Pons (tissue), 1 donor: ENCODE results near the gene ZNF608.

Experiments used
- DNase-seq: peaks from one replicate; pipeline ENCODE4 v3.0.0-alpha.2; 2016; ENCODE audit warnings: low spot score

The ZNF608 gene

DNA sequence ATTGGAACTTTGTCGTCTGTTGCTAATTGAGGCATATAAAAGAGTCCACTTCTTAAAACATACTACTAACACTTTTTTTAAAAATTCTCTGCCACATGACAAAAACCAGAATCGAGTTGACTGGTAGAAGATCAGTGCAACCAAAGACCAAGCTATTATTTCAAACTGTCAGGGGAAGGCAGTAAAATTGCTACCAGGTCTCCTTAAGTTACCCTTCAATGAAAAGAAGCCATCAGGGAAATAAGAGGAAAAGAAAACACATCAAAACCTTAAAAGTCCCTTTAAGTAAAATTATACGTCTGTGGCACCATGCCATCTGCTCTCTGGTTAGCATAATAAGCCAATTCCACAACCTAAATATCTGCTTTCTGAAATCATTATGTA lies 9.6 kb downstream of the ZNF608 start:
- no peak for DNase-seq

DNA sequence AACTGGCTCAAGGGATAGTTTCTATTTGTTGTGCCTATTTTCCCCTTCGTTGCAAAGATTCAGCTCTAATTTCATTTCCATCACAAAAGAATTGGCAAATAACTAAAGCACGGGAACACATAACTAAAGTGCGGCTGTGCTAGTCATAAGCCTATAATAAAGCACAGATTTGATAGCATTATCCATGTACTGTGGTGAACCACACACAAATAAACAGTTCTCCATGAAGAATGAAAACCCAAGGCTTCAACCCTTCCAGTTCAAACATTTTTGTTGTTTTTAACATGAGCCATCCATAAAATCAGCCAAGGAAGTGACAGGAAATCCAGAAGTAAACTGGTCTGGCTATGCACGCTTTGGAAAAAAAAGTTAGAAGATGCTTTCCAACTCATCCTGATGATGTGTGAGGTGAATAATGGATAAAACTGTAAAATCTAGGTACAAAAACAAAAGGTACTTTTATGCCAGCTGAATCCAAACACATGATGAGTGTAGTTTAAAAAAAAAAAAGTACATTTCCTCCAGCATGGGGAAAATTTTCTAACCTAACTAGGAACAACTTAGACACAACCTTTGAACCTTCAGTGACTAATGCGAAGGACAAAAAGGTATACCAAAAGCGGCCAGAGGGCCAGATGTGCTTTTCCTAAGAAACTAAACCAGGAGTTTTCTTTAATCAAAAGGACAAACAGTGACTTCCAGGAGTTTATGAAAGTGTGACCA lies 10.2 kb downstream of the ZNF608 start:
- no peak for DNase-seq

DNA sequence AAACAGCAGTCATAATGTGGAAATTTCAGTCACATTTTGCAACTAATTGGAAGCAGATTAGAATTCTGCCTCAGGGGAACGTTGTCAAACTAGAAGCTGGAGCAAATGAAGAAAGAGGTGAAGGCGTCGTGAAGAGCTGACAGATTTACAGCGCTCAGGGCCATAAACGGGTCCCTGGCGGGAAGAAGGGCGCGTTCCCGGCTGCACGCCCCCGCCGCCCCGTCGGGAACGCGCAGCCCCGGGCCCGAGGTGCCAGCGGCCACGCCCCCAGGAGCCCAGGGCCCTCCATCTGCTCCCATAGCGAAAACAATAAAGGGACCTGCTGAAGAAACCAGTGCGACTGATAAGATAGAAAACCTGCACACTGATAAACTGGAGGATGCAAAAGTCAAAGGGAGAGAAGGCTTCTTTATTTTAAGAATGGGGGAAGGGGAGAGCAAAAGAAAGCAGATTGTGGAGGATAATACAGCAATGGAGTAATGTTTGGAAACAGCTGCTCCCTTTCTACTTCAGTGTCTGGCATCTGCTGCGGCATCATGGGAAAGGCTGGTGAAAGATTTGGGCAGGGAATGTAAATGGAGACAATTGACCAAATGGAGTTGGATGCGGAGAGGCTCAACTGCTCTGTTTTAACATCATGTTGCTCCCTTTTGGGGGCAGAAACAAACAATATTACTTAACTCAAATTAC lies 11.1 kb downstream of the ZNF608 start:
- DNase-seq = no peak

DNA sequence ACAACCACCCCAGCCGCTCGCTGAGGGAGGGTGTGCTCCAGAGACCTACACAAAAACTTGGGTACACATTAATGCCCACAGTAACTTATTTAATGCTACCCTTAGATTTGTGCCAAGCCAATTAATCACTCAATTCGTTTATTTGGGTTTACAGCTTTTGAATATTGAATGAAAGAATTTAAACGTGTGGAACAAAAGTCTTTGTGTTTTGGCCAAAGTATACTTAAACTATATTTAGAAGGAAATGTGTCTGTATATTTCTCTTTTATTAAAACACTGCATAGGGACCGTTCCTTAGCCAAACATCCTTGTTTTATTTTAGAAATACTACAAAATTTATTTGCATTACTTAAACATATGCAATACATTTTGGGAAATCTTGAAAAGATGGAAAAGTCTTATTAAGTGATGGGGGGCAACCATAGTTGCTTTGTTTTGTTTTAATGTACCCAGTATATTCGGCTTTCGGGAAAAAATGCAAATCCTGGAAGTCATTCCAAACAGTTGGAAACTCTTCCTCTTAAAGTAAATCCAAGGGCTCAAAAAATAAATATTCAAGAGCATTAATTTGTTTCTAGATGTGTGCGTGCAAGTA lies 11.8 kb downstream of the ZNF608 start:
- no peak for DNase-seq

DNA sequence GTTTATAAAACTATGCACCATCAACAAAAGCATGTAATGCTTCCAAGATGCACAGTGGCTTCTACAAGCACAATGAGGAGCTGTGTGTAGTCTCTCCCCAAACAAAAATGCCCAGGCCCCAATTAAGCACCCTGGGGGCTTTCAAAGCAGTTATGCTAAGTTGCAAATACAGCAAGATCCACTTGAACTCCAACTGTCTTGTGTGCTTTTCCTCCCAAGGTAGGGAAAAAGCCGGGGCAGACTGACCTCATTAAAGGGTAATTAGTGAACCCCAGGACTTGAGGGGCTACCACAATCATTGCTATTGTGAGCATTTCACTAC lies 13.1 kb downstream of the ZNF608 start:
- DNase-seq = no peak

DNA sequence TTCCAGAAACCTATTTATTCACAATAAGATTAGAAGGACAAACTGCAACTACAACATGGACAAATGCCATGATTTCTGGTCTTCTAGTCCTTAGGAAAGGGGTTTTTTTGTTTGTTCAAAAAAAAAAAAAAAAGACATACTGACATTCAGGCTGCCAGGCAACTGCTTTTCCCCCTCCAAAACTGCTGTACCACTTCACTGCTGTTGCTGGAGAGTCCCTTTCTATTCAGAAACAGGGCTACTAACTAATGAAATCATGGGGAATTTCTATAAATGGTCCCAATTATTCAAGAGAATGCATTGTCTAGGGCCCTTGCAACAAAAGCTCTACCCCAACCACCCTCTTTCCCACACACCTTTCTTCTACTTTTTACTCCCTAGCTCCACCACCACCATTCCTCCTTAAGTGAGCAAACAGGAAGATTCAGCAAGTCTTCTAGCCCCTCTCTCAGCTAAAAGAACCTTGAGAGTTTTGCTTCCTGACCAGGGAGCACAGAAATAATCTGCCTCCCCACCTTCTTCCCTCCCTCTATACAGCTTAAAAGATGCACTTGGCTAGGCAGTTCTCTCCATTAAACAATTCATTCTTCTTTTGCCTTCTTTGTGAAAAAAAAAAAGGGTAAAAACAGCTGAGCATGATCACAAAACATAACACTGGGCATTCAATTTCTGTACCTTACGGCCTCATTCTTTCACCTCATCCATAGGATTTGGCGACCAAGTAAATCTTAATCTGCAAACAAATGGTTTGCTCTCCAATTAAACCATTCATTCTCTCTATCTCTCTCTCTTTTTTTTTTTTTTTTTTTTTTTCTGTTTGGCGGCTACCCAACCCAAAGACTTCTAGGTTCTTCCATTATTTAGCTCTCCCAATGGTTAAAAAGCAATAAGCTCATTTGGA lies 13.8 kb downstream of the ZNF608 start:
- no peak for DNase-seq

DNA sequence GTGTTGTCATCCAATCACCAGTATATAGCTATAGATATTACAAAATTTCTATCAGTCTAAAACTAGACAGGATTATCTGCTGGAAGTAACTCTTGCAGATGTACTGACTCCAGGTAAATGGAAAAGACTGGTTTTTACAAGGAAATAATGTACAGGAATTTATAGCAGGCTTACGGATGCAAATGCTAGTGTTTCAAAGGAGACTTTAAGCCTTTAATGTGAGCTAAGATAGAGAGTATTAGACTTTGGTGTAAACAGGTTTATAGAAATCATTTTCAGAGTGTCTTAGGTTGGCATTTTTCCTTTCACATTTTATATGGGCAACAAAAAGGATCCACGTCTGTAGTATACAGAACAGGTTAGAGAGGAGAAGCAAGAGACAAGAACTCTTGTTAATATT lies 16.1 kb downstream of the ZNF608 start:
- no peak for DNase-seq

DNA sequence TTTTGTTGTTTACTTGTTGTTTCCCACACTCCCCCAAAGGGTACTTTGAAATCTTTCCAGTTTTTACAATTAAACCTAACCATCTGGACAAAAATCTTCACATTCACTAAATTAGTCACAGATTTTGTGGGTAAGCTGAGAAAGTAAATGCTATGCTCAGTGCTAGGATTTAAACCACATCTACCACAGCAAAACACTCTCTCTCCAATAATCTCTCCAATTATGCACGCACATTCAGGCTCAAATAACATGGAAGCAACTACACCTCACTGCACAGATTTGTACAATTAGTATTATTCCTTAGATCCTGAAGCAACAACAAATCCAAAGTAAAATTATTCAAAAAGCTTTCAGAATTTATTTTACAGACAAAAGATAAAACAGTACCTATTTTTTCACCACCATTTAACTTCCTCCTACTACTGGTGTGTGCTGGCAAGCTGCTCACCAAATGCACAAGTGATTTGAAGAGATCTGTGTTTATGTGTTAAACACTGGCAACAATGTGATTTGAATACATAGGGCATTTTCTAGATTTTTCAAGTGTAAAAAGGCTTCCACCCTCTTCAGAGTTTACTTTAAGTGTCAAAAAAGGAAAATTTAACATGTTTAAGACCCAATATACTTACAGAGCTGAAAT lies 16.6 kb downstream of the ZNF608 start:
- no peak for DNase-seq

DNA sequence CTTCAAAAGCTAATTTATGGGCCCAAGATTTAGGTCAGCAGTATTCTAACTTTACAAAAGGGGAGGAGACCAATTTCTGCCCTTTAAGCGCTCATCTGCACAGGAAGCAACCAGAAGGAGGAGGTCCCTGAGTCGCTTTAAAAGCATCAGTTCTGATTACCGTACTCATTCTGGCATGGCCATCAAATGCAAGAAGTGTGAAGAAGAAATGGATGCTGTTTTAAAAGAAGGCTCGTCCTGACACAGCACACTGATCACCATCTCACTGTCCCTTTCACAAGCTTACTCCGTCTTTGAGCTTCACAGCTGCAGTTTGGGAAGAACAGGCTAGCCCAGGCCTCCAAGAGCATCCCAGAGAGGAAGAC lies 17.5 kb downstream of the ZNF608 start:
- no peak for DNase-seq

DNA sequence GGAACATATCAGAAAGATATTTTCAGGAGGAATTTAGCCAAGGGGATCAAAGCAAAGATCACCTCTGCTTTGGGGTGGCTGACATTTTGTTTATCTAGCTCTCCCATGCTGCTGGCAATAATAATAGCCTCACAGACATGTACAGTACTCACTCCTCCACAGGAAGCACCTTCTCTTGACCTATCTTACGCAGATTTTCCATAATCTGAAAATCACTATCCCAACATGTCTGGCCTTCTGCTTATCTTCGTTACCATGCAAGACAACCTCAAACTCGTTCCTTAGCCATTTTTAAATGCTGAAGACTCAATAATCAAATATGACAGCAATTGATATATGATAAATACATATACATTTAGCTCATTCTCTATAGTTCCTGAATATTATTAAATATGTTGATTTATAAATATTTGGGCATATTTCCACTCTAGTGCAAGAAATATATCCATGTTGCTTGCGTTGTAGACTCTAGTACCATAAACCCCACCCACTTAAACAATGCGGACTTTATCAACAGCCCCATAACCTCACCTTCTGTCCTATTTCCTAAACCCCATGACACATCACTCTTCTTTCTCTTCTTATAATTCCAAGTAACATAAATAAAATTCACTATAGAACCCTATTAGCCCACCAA lies 18.0 kb downstream of the ZNF608 start:
- no peak for DNase-seq

DNA sequence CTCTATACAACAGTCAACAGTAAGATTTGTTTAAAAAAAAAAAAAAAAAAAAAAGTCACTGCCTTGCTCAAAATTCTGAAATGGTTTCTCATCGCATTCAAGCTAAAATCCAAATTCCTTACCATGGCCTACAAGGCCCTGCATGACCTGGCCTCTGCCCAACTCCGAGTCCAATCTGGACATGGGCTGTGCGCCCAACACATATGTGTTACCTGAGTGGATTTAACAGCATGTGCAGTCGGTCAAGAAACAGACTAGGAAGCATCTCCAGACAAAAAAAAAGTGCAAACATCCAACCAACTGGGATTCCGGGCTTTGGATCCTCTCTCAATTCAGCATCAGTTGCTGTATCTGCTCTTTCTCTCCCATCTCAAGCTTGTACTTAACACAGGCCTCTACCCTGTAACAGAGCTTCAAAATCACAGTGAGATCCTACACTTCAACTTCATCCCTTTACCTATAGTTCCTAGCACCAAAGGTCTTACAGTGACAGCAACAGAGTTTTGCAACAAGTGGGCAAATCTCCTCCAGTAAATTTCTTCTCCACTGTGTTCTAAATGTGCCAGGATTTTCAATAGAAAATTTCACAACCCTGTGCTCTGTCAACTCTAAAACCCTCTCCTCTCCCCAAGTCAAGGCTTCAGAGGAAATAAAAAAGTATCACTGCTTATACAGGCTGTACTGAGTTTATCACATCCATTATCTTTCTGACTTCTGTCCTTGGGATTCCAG lies 19.6 kb downstream of the ZNF608 start:
- no peak for DNase-seq

DNA sequence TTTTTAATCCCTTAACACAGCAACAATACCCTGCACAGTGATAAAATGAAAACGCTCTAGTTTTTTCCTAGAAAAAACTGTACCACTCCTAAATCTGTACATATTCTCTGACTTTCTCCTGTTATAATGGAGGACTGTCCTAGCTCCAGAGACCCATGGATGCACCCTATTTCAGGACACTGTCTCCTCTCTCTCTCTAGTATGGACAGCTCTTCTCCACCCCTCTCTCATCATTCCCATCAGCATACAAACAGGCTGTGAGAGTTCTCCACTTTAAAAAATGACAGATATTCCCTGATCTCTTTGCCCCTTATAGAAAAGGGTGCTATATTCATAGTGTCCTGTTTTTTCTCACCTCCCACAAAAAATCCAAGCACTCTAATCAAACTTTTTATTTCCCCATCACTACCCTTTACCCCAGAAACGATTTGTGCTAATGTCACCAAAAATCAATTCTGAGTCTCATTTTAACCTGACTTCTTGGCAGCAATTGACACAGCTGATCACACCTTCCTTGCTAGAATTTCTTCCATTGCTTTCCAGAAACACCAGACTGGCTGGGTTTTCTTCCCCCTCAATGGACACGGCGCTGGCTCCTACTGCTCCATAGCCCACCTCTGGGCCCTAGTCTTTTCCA lies 20.7 kb downstream of the ZNF608 start:
- no peak for DNase-seq

DNA sequence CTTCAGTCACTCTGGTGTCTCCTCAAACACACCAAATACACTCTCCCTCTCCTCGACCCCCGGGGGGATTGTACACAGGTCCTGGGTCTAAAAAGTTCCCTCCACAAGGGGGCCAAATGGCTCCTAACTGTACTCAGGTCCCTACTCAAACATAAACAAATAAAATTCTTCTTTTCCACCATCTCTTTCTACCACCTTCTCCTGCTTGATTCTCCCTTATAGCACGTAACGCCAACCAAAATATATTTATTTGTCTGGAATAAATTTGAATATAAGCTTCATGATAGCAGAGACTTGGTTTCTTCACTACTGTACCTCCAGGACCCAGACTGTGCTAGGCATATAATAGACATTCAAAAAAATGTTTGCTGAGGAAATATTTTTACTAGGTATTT lies 21.4 kb downstream of the ZNF608 start:
- DNase-seq = no peak

DNA sequence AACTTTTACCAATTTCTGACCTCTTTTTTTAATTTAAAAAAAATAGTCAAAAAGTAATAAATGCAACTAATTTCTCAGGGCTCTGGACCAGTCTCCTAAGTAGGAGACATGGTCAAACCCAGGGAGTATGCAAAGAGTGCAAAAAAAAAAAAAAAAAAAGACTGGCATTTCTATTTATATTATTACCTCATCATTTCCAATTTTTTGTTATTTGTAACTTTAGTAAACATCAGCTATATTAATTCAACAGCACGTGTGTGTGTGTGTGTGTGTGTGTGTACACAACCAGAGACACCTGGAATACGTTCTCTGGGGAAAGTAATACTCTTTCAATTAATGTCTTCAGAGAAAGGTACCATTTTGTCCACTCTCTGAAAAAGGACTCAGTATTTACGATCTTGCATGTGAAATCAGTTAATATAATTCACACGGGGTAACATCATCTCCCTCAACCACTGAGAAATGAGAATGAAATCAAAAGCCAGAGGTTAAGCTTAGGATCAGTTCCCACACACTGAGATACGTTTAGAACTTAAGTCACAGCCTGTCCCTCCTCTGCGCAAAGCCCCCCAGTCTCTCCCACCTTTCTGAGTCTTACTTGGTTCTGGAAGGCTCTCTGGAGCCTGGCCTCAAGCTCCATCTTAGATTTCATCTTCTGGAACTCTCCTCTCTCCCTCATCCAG lies 21.9 kb downstream of the ZNF608 start:
- no peak for DNase-seq

DNA sequence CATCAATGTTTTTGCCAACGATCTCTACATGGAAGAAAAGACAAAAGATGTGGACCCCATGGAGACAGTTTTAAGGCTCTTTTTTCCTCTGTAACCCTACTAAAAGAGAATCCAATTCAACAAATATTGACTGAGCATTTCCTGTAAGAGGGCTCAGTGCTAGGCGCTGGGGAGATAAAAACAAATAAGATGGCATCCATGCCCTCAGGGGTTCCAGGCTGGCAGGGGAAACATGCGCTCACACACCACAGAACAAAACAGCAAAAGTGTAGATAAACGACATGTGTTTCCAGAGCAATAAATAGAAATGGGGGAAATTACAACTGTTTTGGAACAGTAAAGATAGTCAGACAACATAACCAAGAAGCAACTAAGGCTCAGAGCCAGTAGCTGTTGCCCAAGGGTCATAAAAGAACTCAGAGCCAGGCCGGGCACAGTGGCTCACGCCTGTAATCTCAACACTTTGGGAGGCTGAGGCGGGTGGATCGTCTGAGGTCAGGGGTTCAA lies 25.2 kb downstream of the ZNF608 start:
- DNase-seq = no peak

DNA sequence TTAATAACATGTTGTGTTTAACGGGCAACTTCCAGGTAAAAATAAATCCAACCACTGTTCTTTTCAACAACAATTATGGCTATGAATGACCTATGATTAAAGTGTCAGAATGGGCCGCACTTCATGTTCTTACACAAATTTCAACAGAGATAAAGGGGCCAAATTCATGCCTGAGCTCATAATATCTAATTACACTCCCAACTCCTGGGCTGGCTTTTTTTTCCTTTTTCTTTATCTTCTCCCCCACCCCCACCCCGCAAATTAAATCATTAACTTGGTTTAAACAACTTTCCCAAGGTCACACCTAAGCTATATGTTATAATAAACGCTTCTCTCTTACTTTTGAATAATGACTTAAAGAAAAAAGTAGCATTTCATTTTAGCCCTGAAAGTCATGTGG lies 25.8 kb downstream of the ZNF608 start:
- DNase-seq = no peak

DNA sequence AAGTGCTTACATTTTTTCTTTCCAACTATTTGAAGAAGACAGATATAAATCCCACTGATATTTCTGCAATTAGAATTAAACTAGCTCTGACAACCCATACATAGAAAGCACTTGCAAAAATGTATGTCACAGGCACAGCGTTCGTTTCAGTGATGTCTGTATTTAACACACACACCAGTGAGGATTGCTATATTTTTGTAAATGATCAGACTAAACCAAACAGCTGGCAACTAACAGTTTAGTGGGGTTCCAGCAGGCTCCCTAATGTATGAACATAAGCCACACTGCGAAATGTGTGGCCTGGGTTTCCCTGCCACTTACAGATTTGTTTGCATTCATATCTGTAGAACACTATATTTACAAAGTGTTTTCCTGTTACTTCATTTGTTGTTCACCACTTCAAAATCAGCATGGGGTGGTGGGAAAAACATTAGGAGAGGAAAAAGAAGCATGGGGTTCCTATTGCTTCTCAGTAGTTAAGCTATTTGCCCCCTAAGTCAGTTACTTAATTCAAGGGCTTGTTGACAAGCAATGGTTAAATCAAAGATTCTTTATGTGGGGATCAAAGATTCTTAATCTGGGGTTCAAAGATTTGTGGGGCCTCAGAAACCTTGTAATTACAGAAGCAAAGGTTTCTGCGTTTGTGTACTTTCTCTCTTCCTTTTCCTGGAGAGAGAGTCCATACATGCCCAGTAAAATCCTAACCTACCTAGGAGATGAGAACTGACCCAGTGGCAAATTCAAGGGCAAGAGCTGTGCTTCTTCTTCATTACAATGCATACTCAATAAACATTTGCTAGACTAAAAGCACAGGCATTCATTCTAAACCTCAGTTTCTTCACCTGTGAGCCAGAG lies 27.1 kb downstream of the ZNF608 start:
- DNase-seq = no peak

DNA sequence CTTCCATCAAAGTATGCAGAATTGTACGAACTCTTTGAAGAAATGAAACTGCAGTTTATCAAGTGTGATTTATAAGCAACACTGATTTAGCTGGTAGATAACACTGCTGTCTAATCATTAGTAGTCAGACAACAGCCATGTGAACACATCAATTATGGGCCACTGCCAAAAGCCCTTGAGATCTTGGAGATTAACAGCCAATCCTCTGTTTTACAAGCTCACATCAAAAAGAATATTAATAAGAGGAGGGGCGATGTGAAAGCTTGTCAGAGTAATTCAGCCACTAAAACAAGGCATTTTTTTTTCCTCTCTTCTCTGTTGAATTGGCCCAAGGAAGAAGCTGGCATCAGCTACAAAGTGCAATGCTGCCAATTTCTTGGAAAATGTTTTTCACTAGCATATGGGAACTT lies 28.1 kb downstream of the ZNF608 start:
- DNase-seq = peak; percentile 91

DNA sequence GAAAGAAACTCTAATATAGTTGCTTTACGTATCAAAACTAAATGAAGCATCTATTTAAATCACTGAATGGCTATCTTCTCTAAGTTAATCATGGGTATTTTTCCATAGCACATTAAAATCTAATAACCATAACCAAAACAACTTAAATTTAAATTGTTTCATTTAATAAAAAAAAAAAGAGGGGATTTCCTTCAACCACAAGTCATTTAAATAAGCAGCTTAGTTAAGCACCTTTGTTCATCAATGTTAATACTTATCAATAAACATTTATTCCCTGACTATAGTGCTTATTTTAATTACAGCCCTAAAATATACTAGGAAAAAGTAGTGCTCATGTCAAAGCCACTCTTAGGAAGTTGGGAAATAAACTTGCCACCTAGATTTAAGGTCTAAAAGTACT lies 30.3 kb downstream of the ZNF608 start:
- no peak for DNase-seq
